Measurements from ENCODE around the gene OTUD6A.

Gene OTUD6A

GRCh38 chrX:70062076-70062475 lies at the start of gene OTUD6A:
Gene OTUD6A, plus strand, starts transcription at chrX:70062457. Its CDS starts 68 bp downstream, at chrX:70062525.
- TF ChIP-seq CTCF (IDR thresholded peaks at IDR 0.05; ENCODE audit: low read depth, low read length, missing control alignments), result no peak
- no peak for DNase-seq (ENCODE audit: extremely low read depth, low read depth)
- H3K4me3 ChIP-seq (replicated peaks; ENCODE audit: low read depth, low read length), result no peak within 1 kb of the TSS

GRCh38 chrX:70012756-70013155 lies 49.5 kb upstream of the OTUD6A start:
- no peak for DNase-seq (ENCODE audit: extremely low read depth, low read depth)
- TF ChIP-seq CTCF (IDR thresholded peaks at IDR 0.05; ENCODE audit: low read depth, low read length, missing control alignments), result no peak
- no peak overlapping the region for H3K4me3 ChIP-seq (replicated peaks; ENCODE audit: low read depth, low read length)

- no peak overlapping the region for H3K4me3 ChIP-seq (replicated peaks; ENCODE audit: low read depth, low read length)
- TF ChIP-seq CTCF (IDR thresholded peaks at IDR 0.05; ENCODE audit: low read depth, low read length, missing control alignments), result no peak
- DNase-seq (ENCODE audit: extremely low read depth, low read depth), result no peak
Measured at GRCh38 chrX:70013466-70014381, 48.5 kb upstream of the OTUD6A start.

GRCh38 chrX:70016513-70016912 lies 45.7 kb upstream of the OTUD6A start:
- TF ChIP-seq CTCF (IDR thresholded peaks at IDR 0.05; ENCODE audit: low read depth, low read length, missing control alignments), result no peak
- H3K4me3 ChIP-seq (replicated peaks; ENCODE audit: low read depth, low read length), result no peak overlapping the region
- no peak for DNase-seq (ENCODE audit: extremely low read depth, low read depth)

- no peak overlapping the region for H3K4me3 ChIP-seq (replicated peaks; ENCODE audit: low read depth, low read length)
- no peak for TF ChIP-seq CTCF (IDR thresholded peaks at IDR 0.05; ENCODE audit: low read depth, low read length, missing control alignments)
- no peak for DNase-seq (ENCODE audit: extremely low read depth, low read depth)
Measured at GRCh38 chrX:70022616-70023015, 39.6 kb upstream of the OTUD6A start.

- no peak for TF ChIP-seq CTCF (IDR thresholded peaks at IDR 0.05; ENCODE audit: low read depth, low read length, missing control alignments)
- no peak for DNase-seq (ENCODE audit: extremely low read depth, low read depth)
- no peak overlapping the region for H3K4me3 ChIP-seq (replicated peaks; ENCODE audit: low read depth, low read length)
Measured at GRCh38 chrX:70025464-70025863, 36.8 kb upstream of the OTUD6A start.

All from HFF-Myc (cell line).